Panc1 (cell line): ENCODE data around the gene SLC35A1. TPM values are rescaled to one million over a fixed set of nuclear protein-coding genes. Genes with fewer than 3 reads are reported as not detected.
A peak's percentile ranks its signal among the peaks of the same experiment; 100 is the strongest.

Source experiments
- ATAC-seq: fragments of 200-7000 bp; cut with Tn5 transposase; 2 replicates; pipeline ENCODE4 v1.9.1; 2020; ENCODE audit warnings: mild to moderate bottlenecking, moderate library complexity
- BruUV-seq: library from RNA; stranded (reverse); fragments of 400-500 nt; replicated peaks from 2 replicates; lab custom pipeline; 2021; lab: Mats Ljungman, UMichigan
- CTCF ChIA-PET: fragments of 300-600 bp; sonication (Branson Sonifier 250); formaldehyde crosslinking; loops from one replicate; lab custom pipeline; 2022; ENCODE audit warnings: antibody characterized with exemption; lab: Charles Lee
- POLR2A ChIA-PET: fragments of 300-600 bp; sonication (Branson Sonifier 250); formaldehyde crosslinking; loops from one replicate; lab custom pipeline; 2022; ENCODE audit warnings: antibody characterized with exemption; lab: Charles Lee
- DNase-seq: peaks from one replicate; pipeline ENCODE4 v3.0.0-alpha.2; 2010; ENCODE audit warnings: low read depth, low spot score
- H3K27ac ChIP-seq: 2 replicates; pipeline ENCODE4 v1.5.1; 2011; ENCODE audit warnings: mild to moderate bottlenecking, low read length, inconsistent platforms
- H3K27me3 ChIP-seq: fragments of 200-500 bp; sonication (Bioruptor generic); 2 replicates; pipeline ENCODE4 v1.6.0; 2014; ENCODE audit warnings: low read length, inconsistent platforms; ENCODE audit not compliant: control insufficient read depth, insufficient read depth
- H3K36me3 ChIP-seq: fragments of 200-500 bp; sonication (Bioruptor generic); 2 replicates; pipeline ENCODE4 v1.5.1; 2014; ENCODE audit warnings: inconsistent platforms, mild to moderate bottlenecking, low read length, moderate library complexity; ENCODE audit not compliant: control insufficient read depth, insufficient read depth
- H3K4me1 ChIP-seq: 2 replicates; pipeline ENCODE4 v1.5.1; 2011; ENCODE audit warnings: inconsistent platforms, mild to moderate bottlenecking, low read length, moderate library complexity; ENCODE audit not compliant: control insufficient read depth, insufficient read depth
- H3K4me3 ChIP-seq, 2 experiments: 2 replicates each; pipeline ENCODE4 v1.5.1; 2011 to 2012; ENCODE audit warnings: low read depth in 2 of 2, low read length in 2 of 2, mild to moderate bottlenecking in 2 of 2, inconsistent platforms in 1 of 2, moderate library complexity in 1 of 2
- H3K9me3 ChIP-seq: fragments of 200-500 bp; sonication (Bioruptor generic); 2 replicates; pipeline ENCODE4 v1.5.1; 2014; ENCODE audit warnings: low read depth, mild to moderate bottlenecking, inconsistent platforms, low read length, moderate library complexity; ENCODE audit not compliant: control insufficient read depth, insufficient read depth
- CTCF ChIP-seq: fragments of 450-650 bp; IDR thresholded peaks from 2 replicates; pipeline ENCODE4 v1.5.1; 2017; ENCODE audit warnings: mild to moderate bottlenecking
- POLR2AphosphoS5 ChIP-seq: IDR thresholded peaks from 2 replicates; pipeline ENCODE4 v1.6.1; 2012; ENCODE audit warnings: mild to moderate bottlenecking, low read depth, low read length, moderate library complexity
- REST ChIP-seq, 2 experiments: IDR thresholded peaks; 2 replicates each; pipeline ENCODE4 v1.6.1; 2011 to 2012; ENCODE audit warnings: low read depth in 2 of 2, control low read depth in 1 of 2, low read length in 1 of 2, mild to moderate bottlenecking in 1 of 2, moderate library complexity in 1 of 2; ENCODE audit not compliant: insufficient read depth in 1 of 2
- SIN3A ChIP-seq: IDR thresholded peaks from 2 replicates; pipeline ENCODE4 v1.6.1; 2012; ENCODE audit warnings: low read depth, mild to moderate bottlenecking, low read length, moderate library complexity, borderline replicate concordance; ENCODE audit not compliant: insufficient read depth
- TCF7L2 ChIP-seq: IDR thresholded peaks from 2 replicates; pipeline ENCODE4 v1.6.1; 2011; ENCODE audit warnings: mild to moderate bottlenecking, low read depth, low read length, inconsistent platforms
- in situ Hi-C: cut with HindIII; loops from 2 replicates; pipeline ENCODE4 v1.10.0; 2016; ENCODE audit warnings: low sequenced_read_pairs, low pct_unique_long_range_greater_than_20kb
- intact Hi-C: fragments of 100-400 bp; cut with micrococcal nuclease; formaldehyde crosslinking; loops from one replicate; pipeline ENCODE4 v1.10.0; 2022; ENCODE audit not compliant: unreplicated experiment
- total RNA-seq: library from RNA; stranded (reverse); gene quantifications from one replicate; pipeline ENCODE4 v1.2.1, GENCODE V29; 2021; ENCODE audit not compliant: unreplicated experiment

SLC35A1 gene
- total RNA-seq, 1 experiment from 2014 or later, result 14.9 TPM

- ATAC-seq (peak; percentile 86), DNase-seq (peak; percentile 20)
- intact Hi-C loops (loop anchor here (5.0 kb wide), 1 partner anchor 66 kb away; the partner anchor contains the start of gene CFAP206), in situ Hi-C loops (no loop called here)
- Histone ChIP-seq H3K4me1 (peaks cover 9% of the 10 kb centered on the region), H3K27me3 (no peaks in the 10 kb centered on the region), H3K9me3 (0 out of 2 replicates have a peak, but pooled peaks cover 3% of the 10 kb centered on the region), H3K4me3 (peak overlapping the region; percentile 86 to 95), H3K27ac (peak overlapping the region; percentile 96), H3K36me3 (no peaks in the 10 kb centered on the region; the same call in 1 of the 2 replicates)
- ChIA-PET CTCF (no interaction called here), POLR2A (no interaction called here)
- TF ChIP-seq TCF7L2, result no peak
- TF ChIP-seq POLR2AphosphoS5, result no peak
- TF ChIP-seq CTCF, result no peak
- TF ChIP-seq REST (IDR thresholded peaks at IDR 0.05; ENCODE audit: insufficient read depth in 1 of 2, low read depth in 2 of 2, low read length in 1 of 2), result no peak
- TF ChIP-seq SIN3A, result no peak
- no TSS peak for BruUV-seq
Measured at GRCh38 chr6:87473419-87473903, 687 bp downstream of the SLC35A1 start.

- DNase-seq, result no peak
- Histone ChIP-seq H3K4me1 (no peaks in the 10 kb centered on the region), H3K27me3 (no peaks in the 10 kb centered on the region), H3K36me3 (no peaks in the 10 kb centered on the region), H3K27ac (no peak overlapping the region), H3K9me3 (0 out of 2 replicates have a peak, but pooled peaks cover 3% of the 10 kb centered on the region), H3K4me3 (no peak overlapping the region)
- TF ChIP-seq CTCF (no peak), SIN3A (no peak), POLR2AphosphoS5 (no peak), TCF7L2 (no peak), REST (IDR thresholded peaks at IDR 0.05; ENCODE audit: insufficient read depth in 1 of 2, low read depth in 2 of 2, low read length in 1 of 2) (no peak)
- ATAC-seq, result no peak
- CTCF ChIA-PET, result no interaction called here
- intact Hi-C loops, result no loop called here
- in situ Hi-C loops, result no loop called here
- no TSS peak for BruUV-seq
- POLR2A ChIA-PET, result no interaction called here
Measured at GRCh38 chr6:87481931-87482330, 9.2 kb downstream of the SLC35A1 start.
